Upper lobe of right lung (tissue), 1 donor: ENCODE measurements around the gene AADACL3. TPM values are rescaled to one million over a fixed set of nuclear protein-coding genes. Genes with fewer than 3 reads are reported as not detected.

ENCODE experiments used
- ATAC-seq: fragments of 200-7000 bp; cut with Tn5 transposase; one replicate; pipeline ENCODE4 v1.9.1; 2020; ENCODE audit warnings: mild to moderate bottlenecking, moderate library complexity
- DNase-seq: peaks from one replicate; pipeline ENCODE4 v3.0.0-alpha.2; 2020
- H3K27ac ChIP-seq: fragments of 200-600 bp; one replicate; pipeline ENCODE4 v1.8.0; 2022
- H3K27me3 ChIP-seq: fragments of 200-600 bp; one replicate; pipeline ENCODE4 v1.8.0; 2022; ENCODE audit warnings: mild to moderate bottlenecking
- H3K36me3 ChIP-seq: fragments of 200-600 bp; one replicate; pipeline ENCODE4 v1.8.0; 2022
- H3K4me1 ChIP-seq: fragments of 200-600 bp; one replicate; pipeline ENCODE4 v1.8.0; 2022
- H3K4me3 ChIP-seq: fragments of 200-600 bp; one replicate; pipeline ENCODE4 v1.8.0; 2022; ENCODE audit warnings: mild to moderate bottlenecking
- H3K9me3 ChIP-seq: fragments of 200-600 bp; one replicate; pipeline ENCODE4 v1.8.0; 2022
- CTCF ChIP-seq: fragments of 200-600 bp; IDR thresholded peaks from one replicate; pipeline ENCODE4 v1.8.0; 2022; ENCODE audit warnings: antibody characterized with exemption
- intact Hi-C: fragments of 100-400 bp; cut with DNase I; formaldehyde crosslinking; loops from one replicate; pipeline ENCODE4 v1.11.0; 2022
- total RNA-seq: library from RNA; stranded (reverse); fragmentation: NEBNext Ultra II Directional; extraction: Animal tissue kit (Norgen Biotek cat#: 25700); gene quantifications from one replicate; pipeline ENCODE4 v1.2.1, GENCODE V29; 2021
- donor health status: DM: no; HTN: yes; CAD: no; lungs with severe emphysema.

The AADACL3 gene
- total RNA-seq, 1 donor from 2014 or later = not detected

DNA sequence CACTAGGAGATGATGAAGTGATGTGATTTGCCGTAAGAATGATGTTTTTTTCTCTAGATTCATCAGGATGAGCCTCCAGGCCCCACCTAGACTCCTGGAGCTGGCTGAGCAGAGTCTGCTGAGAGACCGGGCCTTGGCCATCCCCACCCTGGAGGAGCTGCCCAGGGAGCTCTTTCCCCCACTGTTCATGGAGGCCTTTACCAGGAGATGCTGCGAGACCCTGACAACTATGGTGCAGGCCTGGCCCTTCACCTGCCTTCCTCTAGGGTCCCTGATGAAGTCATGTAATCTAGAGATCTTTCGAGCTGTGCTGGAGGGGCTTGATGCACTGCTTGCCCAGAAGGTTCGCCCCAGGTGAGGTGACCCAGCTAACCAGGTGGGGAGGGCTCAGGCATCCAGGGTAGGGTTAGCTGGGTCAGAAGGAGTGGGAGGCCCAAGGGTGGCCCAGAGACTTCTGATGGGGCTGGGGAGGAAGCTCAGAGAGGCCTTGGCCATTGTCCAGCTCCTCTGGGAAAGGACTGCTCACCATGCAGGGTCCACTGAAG, 59.0 kb downstream of the AADACL3 start:
- ATAC-seq = no peak
- Histone ChIP-seq H3K27me3 (peaks cover 9% of the 10 kb centered on the region), H3K4me3 (no peak overlapping the region), H3K27ac (no peak overlapping the region), H3K9me3 (no peaks in the 10 kb centered on the region), H3K4me1 (no peaks in the 10 kb centered on the region), H3K36me3 (no peaks in the 10 kb centered on the region)
- intact Hi-C loops = no loop called here
- DNase-seq = no peak
- TF ChIP-seq CTCF = no peak

DNA sequence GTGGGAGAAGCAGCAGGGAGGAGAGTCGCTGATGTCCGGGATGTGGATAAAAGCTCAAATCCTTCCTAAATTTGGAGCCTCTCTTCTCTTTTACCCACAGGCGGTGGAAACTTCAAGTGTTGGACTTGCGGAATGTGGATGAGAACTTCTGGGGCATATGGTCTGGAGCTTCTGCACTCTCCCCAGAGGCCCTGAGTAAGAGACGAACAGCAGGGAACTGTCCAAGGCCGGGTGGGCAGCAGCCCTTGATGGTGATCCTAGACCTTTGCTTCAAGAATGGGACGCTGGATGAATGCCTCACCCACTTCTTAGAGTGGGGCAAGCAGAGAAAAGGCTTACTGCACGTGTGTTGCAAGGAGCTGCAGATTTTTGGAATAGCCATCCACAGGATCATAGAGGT, 59.5 kb downstream of the AADACL3 start:
- ATAC-seq (no peak), DNase-seq (no peak)
- Histone ChIP-seq H3K27ac (no peak overlapping the region), H3K4me1 (no peaks in the 10 kb centered on the region), H3K27me3 (peaks cover 3% of the 10 kb centered on the region), H3K36me3 (no peaks in the 10 kb centered on the region), H3K4me3 (no peak overlapping the region), H3K9me3 (no peaks in the 10 kb centered on the region)
- TF ChIP-seq CTCF = no peak
- intact Hi-C loops = no loop called here

DNA sequence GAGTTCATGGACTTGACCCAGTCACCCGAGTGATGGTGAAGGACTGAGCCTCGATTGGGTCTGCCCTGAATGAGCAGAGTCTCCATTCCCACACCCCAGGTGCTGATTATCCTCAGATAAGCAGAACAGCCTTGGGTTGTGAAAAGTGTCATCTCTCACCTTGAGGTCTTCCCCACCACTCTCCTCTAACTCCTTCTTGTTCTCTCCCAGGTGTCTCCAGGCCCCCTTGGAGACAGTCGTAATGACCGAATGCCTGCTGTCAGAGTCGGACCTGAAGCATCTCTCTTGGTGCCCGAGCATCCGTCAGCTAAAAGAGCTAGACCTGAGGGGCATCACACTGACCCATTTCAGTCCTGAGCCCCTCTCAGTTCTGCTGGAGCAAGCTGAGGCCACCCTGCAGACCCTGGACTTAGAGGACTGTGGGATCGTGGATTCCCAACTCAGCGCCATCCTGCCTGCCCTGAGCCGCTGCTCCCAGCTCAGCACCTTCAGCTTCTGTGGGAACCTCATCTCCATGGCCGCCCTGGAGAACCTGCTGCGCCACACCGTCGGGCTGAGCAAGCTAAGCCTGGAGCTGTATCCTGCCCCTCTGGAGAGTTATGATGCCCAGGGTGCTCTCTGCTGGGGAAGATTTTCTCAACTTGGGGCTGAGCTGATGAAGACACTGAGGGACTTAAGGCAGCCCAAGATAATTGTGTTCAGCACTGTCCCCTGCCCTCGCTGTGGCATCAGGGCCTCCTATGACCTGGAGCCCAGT, 61.1 kb downstream of the AADACL3 start:
- no peak for TF ChIP-seq CTCF
- Histone ChIP-seq H3K27ac (no peak overlapping the region), H3K4me1 (no peaks in the 10 kb centered on the region), H3K27me3 (no peaks in the 10 kb centered on the region), H3K36me3 (no peaks in the 10 kb centered on the region), H3K9me3 (no peaks in the 10 kb centered on the region), H3K4me3 (no peak overlapping the region)
- intact Hi-C loops = no loop called here
- DNase-seq = no peak
- no peak for ATAC-seq

Other genes with a start within 250 kb of the AADACL3 start
- gene DHRS3, start 97.9 kb upstream of the AADACL3 start, total RNA-seq = 106 TPM
- gene AADACL4, start 72.0 kb upstream of the AADACL3 start, total RNA-seq = not detected
- gene CFAP107, start 30.1 kb downstream of the AADACL3 start, total RNA-seq = not detected
- gene PRAMEF12, start 57.6 kb downstream of the AADACL3 start, total RNA-seq = not detected
- not detected for gene PRAMEF1, start 75.3 kb downstream of the AADACL3 start, total RNA-seq
- not detected for gene PRAMEF11, start 115.3 kb downstream of the AADACL3 start, total RNA-seq
- not detected for gene HNRNPCL1, start 132.6 kb downstream of the AADACL3 start, total RNA-seq
- gene PRAMEF2, start 141.0 kb downstream of the AADACL3 start, total RNA-seq = not detected
- not detected for gene PRAMEF4, start 170.1 kb downstream of the AADACL3 start, total RNA-seq
- not detected for gene PRAMEF10, start 182.2 kb downstream of the AADACL3 start, total RNA-seq
- gene PRAMEF7, start 200.5 kb downstream of the AADACL3 start, total RNA-seq = not detected
- gene PRAMEF6, start 231.5 kb downstream of the AADACL3 start, total RNA-seq = not detected